ENCODE results near the gene CTIF. TPM values are rescaled to one million over a fixed set of nuclear protein-coding genes. Genes with fewer than 3 reads are reported as not detected.

CTIF gene
- total RNA-seq, 1 donor from 2014 or later: 72.4 TPM

DNA sequence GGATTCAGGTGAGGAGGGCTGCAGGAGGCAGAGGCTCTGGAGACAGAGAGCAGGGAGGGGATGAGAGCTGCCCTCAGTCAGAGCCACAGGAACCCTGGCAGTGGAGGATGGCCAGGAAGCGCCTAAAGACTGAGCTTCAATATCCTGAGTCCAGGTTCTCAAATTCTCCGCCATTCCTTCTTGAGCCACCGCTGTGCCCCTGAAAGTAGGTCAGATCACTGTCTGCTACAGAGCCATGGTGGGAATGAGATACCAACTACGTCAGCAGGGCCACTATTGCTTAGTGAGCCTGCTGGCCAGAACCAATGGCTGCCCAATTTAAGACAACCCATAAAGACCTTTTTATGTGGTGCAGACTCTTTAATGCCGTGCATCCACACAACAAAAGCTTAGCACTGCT, 155.5 kb downstream of the CTIF start:
- Histone ChIP-seq H3K36me3 (no peaks in the 10 kb centered on the region), H3K9me3 (no peaks in the 10 kb centered on the region), H3K27ac (no peak overlapping the region), H3K27me3 (no peaks in the 10 kb centered on the region), H3K4me3 (no peak overlapping the region), H3K4me1 (no peaks in the 10 kb centered on the region)
- TF ChIP-seq, protein P1, sequence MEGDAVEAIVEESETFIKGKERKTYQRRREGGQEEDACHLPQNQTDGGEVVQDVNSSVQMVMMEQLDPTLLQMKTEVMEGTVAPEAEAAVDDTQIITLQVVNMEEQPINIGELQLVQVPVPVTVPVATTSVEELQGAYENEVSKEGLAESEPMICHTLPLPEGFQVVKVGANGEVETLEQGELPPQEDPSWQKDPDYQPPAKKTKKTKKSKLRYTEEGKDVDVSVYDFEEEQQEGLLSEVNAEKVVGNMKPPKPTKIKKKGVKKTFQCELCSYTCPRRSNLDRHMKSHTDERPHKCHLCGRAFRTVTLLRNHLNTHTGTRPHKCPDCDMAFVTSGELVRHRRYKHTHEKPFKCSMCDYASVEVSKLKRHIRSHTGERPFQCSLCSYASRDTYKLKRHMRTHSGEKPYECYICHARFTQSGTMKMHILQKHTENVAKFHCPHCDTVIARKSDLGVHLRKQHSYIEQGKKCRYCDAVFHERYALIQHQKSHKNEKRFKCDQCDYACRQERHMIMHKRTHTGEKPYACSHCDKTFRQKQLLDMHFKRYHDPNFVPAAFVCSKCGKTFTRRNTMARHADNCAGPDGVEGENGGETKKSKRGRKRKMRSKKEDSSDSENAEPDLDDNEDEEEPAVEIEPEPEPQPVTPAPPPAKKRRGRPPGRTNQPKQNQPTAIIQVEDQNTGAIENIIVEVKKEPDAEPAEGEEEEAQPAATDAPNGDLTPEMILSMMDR (IDR thresholded peaks at IDR 0.05): no peak
- no peak for DNase-seq
- intact Hi-C loops (cut with DNase I): no loop called here
- no peak for ATAC-seq

DNA sequence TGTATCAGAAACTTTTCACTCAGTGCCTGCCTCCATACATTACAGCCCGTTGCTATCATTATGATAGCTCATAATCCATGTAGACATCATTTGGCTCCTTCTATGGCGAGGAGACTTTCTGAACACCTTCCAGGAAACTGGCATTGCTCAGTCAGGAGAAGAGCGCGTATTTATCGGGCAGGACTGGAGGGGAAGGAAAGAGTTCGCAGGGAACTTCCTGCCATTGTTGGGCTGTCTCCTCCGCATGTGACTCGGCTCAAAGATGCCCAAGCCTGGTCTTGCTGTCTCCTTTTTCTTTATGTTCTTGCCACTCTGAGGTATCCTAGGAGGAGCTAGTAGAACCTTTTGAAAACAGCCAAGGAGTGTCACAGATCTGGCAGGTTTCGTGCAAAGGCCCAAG, 156.8 kb downstream of the CTIF start:
- Histone ChIP-seq H3K27me3 (no peaks in the 10 kb centered on the region), H3K4me1 (no peaks in the 10 kb centered on the region), H3K4me3 (no peak overlapping the region), H3K27ac (no peak overlapping the region), H3K9me3 (no peaks in the 10 kb centered on the region), H3K36me3 (no peaks in the 10 kb centered on the region)
- peak; percentile 12 for ATAC-seq
- DNase-seq: no peak
- TF ChIP-seq, protein P1 (IDR thresholded peaks at IDR 0.05): no peak
- intact Hi-C loops (cut with DNase I): no loop called here

DNA sequence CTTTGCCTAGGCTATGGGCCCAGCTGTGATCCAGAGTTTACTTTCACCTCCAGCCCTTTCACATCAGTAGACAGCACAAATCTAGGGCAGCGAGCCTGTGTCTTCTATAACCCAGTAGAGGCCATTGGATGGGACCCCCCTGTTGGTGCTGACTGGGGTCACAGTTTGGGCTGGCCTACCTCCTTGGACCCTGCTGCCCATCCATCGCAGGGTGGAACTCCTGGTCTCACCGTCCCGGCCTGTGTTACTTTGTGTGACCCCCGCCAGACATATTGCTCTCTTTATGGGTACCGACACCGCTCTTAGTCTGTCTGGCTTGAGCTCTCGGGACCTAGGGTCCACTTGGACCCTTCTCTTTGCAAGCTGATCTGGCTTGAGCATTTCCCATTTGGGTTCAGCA, 157.4 kb downstream of the CTIF start:
- intact Hi-C loops (cut with DNase I): no loop called here

DNA sequence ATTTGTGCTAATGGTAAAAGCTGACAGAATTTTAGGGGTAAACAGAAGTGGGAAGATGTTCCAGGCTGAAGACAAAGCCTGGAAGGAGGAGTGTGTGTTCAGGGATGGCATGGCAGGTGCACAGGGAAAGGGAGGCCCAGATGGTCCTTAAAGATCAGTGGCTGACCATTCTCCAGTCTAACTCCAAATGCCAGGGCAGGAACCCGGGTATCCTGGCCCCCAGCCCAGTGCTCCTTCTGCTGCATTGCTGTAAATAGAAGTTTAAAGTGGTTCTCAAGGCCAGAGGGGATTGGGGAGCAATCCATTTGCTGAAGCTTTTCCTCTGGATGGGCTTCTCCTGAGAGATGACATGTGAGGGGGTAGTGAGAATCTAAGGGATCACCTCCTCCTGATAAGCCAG, 158.6 kb downstream of the CTIF start:
- no peaks in the 10 kb centered on the region for H3K36me3 ChIP-seq
- intact Hi-C loops (cut with DNase I): no loop called here
- ATAC-seq: no peak

More for the DNA sequence above, 157.4 kb downstream of the CTIF start:
- no peaks in the 10 kb centered on the region for H3K4me1 ChIP-seq
- H3K27me3 ChIP-seq: no peaks in the 10 kb centered on the region
- ATAC-seq (no peak), DNase-seq (no peak)
- H3K9me3 ChIP-seq: no peaks in the 10 kb centered on the region
- no peak overlapping the region for H3K27ac ChIP-seq
- H3K36me3 ChIP-seq: no peaks in the 10 kb centered on the region
- TF ChIP-seq, protein P1 (IDR thresholded peaks at IDR 0.05): no peak
- no peak overlapping the region for H3K4me3 ChIP-seq

DNA sequence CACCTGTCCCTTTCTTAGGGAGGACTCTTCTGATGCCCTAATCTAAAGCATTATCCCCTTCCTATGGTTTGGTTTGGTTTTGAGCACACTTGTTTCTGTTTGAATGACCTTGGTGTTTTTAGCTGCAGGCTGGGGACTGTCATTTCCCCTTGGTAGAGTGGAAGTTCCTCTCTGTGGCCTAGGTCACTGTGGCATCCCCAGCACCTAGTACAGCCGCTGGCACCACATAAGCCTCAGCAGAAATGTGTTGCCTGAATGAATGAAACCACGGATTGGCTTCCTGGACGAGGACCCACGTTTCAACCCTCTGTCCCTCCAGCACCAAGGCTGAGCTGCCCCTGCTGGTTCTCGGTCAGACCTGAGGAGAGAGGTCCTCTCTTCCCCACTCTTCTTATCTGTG, 159.9 kb downstream of the CTIF start:
- ATAC-seq (no peak), DNase-seq (no peak)
- TF ChIP-seq, protein P1 (IDR thresholded peaks at IDR 0.05): no peak
- H3K27ac ChIP-seq: no peak overlapping the region
- intact Hi-C loops (cut with DNase I): no loop called here
- H3K9me3 ChIP-seq: no peaks in the 10 kb centered on the region
- H3K27me3 ChIP-seq: no peaks in the 10 kb centered on the region
- no peaks in the 10 kb centered on the region for H3K36me3 ChIP-seq
- H3K4me3 ChIP-seq: no peak overlapping the region
- H3K4me1 ChIP-seq: no peaks in the 10 kb centered on the region

More for the DNA sequence above, 158.6 kb downstream of the CTIF start:
- Histone ChIP-seq H3K27ac (no peak overlapping the region), H3K27me3 (no peaks in the 10 kb centered on the region), H3K9me3 (no peaks in the 10 kb centered on the region), H3K4me1 (no peaks in the 10 kb centered on the region), H3K4me3 (no peak overlapping the region)
- no peak for DNase-seq
- TF ChIP-seq, protein P1 (IDR thresholded peaks at IDR 0.05): no peak

DNA sequence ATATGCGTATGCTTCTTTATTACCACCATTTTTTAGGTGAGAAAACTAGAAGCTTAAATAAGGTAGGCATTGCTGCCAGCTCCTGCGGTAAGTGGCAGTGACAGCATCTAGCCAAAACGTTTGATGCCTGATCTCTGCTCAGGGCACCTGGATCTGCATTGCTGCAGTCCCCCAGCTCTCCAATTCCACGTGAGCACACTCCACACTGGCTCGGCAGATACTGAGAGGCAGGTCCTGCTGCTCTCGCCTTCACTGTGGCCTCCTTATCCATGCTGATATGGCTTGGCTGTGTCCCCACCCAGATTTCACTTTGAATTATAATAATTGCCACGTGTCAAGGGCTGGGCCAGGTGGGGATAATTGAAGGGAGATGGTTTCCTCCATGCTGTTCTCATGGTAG, 160.9 kb downstream of the CTIF start:
- Histone ChIP-seq H3K27ac (no peak overlapping the region), H3K4me3 (no peak overlapping the region), H3K4me1 (no peaks in the 10 kb centered on the region), H3K36me3 (no peaks in the 10 kb centered on the region), H3K27me3 (no peaks in the 10 kb centered on the region), H3K9me3 (no peaks in the 10 kb centered on the region)
- TF ChIP-seq, protein P1 (IDR thresholded peaks at IDR 0.05): no peak
- intact Hi-C loops (cut with DNase I): no loop called here
- DNase-seq: no peak
- no peak for ATAC-seq

All from upper lobe of right lung (tissue), 1 donor.